Measurements from ENCODE around the gene CLASP2. TPM values are rescaled to one million over a fixed set of nuclear protein-coding genes. Genes with fewer than 3 reads are reported as not detected.
"Not testable (repeated sequence)": the region's sequence is repeated elsewhere in the genome, so short reads cannot be mapped to it uniquely, and the experiment has no call there.

CLASP2 gene
- 26.9 TPM for total RNA-seq

GRCh38 chr3:33717866-33718594 lies at the start of gene CLASP2:
Gene CLASP2 (minus strand): TSS chr3:33718254. CDS start chr3:33718002, 252 bp downstream.
- peak; percentile 76 to 94 (median 93) for DNase-seq (ENCODE audit: low read depth in 2 of 3, low spot score in 2 of 3)

GRCh38 chr3:33758864-33759263 lies 40.8 kb upstream of the CLASP2 start:
- DNase-seq (ENCODE audit: low read depth in 2 of 3, low spot score in 2 of 3) = no peak

- no peak for DNase-seq (ENCODE audit: low read depth in 2 of 3, low spot score in 2 of 3)
Measured at GRCh38 chr3:33758281-33758680, 40.2 kb upstream of the CLASP2 start.

- DNase-seq (ENCODE audit: low read depth in 2 of 3, low spot score in 2 of 3) = not testable (repeated sequence)
Measured at GRCh38 chr3:33754391-33754790, 36.3 kb upstream of the CLASP2 start.

GRCh38 chr3:33751336-33751735 lies 33.3 kb upstream of the CLASP2 start:
- DNase-seq (ENCODE audit: low read depth in 2 of 3, low spot score in 2 of 3) = no peak

- DNase-seq (ENCODE audit: low read depth in 2 of 3, low spot score in 2 of 3) = no peak
Measured at GRCh38 chr3:33750211-33750548, 32.1 kb upstream of the CLASP2 start.

- peak in 2 of 3 donors; percentile 11 to 64 for DNase-seq (ENCODE audit: low read depth in 2 of 3, low spot score in 2 of 3)
Measured at GRCh38 chr3:33749546-33750210, 31.6 kb upstream of the CLASP2 start.

- no peak for DNase-seq (ENCODE audit: low read depth in 2 of 3, low spot score in 2 of 3)
Measured at GRCh38 chr3:33746416-33747116, 28.5 kb upstream of the CLASP2 start.

GRCh38 chr3:33737146-33737545 lies 19.1 kb upstream of the CLASP2 start:
- no peak for DNase-seq (ENCODE audit: low read depth in 2 of 3, low spot score in 2 of 3)

GRCh38 chr3:33732394-33732793 lies 14.3 kb upstream of the CLASP2 start:
- peak in 1 of 3 donors; percentile 13 for DNase-seq (ENCODE audit: low read depth in 2 of 3, low spot score in 2 of 3)

- DNase-seq (ENCODE audit: low read depth in 2 of 3, low spot score in 2 of 3) = no peak
Measured at GRCh38 chr3:33729993-33730392, 11.9 kb upstream of the CLASP2 start.

GRCh38 chr3:33724256-33724655 lies 6.2 kb upstream of the CLASP2 start:
- no peak for DNase-seq (ENCODE audit: low read depth in 2 of 3, low spot score in 2 of 3)

- no peak for DNase-seq (ENCODE audit: low read depth in 2 of 3, low spot score in 2 of 3)
Measured at GRCh38 chr3:33722626-33723370, 4.7 kb upstream of the CLASP2 start.

GRCh38 chr3:33722191-33722590 lies 4.1 kb upstream of the CLASP2 start:
- no peak for DNase-seq (ENCODE audit: low read depth in 2 of 3, low spot score in 2 of 3)

- no peak for DNase-seq (ENCODE audit: low read depth in 2 of 3, low spot score in 2 of 3)
Measured at GRCh38 chr3:33718595-33718907, 497 bp upstream of the CLASP2 start.

- no peak for DNase-seq (ENCODE audit: low read depth in 2 of 3, low spot score in 2 of 3)
Measured at GRCh38 chr3:33717616-33717865, 513 bp downstream of the CLASP2 start.

GRCh38 chr3:33716227-33716626 lies 1.8 kb downstream of the CLASP2 start:
- DNase-seq (ENCODE audit: low read depth in 2 of 3, low spot score in 2 of 3) = no peak

- no peak for DNase-seq (ENCODE audit: low read depth in 2 of 3, low spot score in 2 of 3)
Measured at GRCh38 chr3:33711100-33711499, 7.0 kb downstream of the CLASP2 start.

GRCh38 chr3:33706056-33706455 lies 12.0 kb downstream of the CLASP2 start:
- no peak for DNase-seq (ENCODE audit: low read depth in 2 of 3, low spot score in 2 of 3)

GRCh38 chr3:33704891-33705290 lies 13.2 kb downstream of the CLASP2 start:
- DNase-seq (ENCODE audit: low read depth in 2 of 3, low spot score in 2 of 3) = no peak

GRCh38 chr3:33699275-33699674 lies 18.8 kb downstream of the CLASP2 start:
- DNase-seq (ENCODE audit: low read depth in 2 of 3, low spot score in 2 of 3) = peak in 1 of 3 donors; percentile 9

GRCh38 chr3:33694944-33695343 lies 23.1 kb downstream of the CLASP2 start:
- no peak for DNase-seq (ENCODE audit: low read depth in 2 of 3, low spot score in 2 of 3)
